ENCODE measurements around the gene TH.

DNA sequence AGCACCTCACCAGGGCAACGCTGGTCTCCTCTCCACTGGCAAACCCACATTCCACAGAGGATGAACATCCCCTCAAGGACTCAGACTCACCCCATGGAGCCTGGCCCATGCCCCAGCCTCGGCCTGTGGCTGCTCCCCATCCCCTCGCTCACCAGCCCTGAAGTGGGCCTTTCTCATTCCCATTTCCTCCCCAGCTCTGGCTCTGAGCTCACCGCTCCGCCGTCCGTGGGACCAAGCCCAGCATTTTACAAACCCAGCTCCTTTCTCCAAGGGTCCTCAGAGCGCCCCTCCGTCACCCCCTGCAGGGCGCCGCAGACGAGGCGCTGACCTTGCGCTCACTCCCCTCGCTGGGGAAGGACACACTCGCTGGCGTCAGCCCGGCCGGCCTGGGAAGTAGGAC lies 25.6 kb downstream of the TH start:
- TF ChIP-seq, protein P1, sequence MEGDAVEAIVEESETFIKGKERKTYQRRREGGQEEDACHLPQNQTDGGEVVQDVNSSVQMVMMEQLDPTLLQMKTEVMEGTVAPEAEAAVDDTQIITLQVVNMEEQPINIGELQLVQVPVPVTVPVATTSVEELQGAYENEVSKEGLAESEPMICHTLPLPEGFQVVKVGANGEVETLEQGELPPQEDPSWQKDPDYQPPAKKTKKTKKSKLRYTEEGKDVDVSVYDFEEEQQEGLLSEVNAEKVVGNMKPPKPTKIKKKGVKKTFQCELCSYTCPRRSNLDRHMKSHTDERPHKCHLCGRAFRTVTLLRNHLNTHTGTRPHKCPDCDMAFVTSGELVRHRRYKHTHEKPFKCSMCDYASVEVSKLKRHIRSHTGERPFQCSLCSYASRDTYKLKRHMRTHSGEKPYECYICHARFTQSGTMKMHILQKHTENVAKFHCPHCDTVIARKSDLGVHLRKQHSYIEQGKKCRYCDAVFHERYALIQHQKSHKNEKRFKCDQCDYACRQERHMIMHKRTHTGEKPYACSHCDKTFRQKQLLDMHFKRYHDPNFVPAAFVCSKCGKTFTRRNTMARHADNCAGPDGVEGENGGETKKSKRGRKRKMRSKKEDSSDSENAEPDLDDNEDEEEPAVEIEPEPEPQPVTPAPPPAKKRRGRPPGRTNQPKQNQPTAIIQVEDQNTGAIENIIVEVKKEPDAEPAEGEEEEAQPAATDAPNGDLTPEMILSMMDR (conservative IDR thresholded peaks at IDR 0.05; ENCODE audit: low read depth in 2 of 2) = 0 out of 4 replicates have a peak, but pooled peaks of 1 of the 2 experiments have one; percentile 4
- no peak for TF ChIP-seq EZH2phosphoT487 (IDR thresholded peaks at IDR 0.05; ENCODE audit: unreplicated experiment)

All from GM23338 (cell line).